CD4-positive, alpha-beta T cell treated with Interleukin-21 for 1 hour (primary cell): Measurements from ENCODE around the gene SOCS2.
"Not testable (repeated sequence)": the region's sequence is repeated elsewhere in the genome, so short reads cannot be mapped to it uniquely, and the experiment has no call there.

ENCODE experiments used
- DNase-seq: peaks from one replicate; pipeline ENCODE4 v3.0.0-alpha.2; 2020

SOCS2 gene

DNA sequence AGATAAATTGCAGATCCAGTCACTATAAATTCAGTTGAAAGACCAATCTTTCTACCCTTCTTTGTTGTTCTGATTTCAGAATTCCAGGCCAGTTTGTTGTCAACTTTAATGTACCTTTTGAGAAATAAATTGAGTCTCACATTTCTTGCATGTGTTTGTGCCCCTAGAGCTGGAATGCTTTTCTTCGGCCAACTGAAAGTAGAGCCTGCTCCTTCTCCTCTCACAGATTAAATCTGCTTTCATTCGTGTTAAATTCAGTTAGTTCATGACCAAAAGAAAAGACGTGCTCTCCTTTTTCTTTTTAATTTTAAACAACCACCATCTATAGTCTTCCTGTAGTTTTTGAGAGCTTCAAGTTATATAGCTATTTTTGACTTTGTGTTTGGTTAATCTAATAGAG is 22.9 kb downstream of the SOCS2 start:
- DNase-seq, result no peak

DNA sequence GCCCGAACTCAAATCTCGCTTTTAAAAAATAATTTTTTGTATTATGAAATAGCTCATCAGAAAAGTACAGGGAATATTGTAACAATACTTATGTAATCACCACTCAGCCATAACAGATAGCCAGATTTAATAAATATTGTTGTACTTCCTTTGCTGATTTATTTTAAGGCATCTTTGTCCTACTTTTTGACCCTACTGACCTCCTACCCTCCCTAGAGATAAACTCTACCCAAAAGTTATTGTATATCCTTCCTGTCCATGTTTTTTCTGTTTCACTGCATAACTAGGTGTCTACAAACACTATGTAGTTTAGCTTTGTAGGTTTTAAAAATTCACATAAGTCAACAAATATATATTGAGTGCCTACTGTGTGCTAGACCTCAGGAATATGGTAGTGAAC is 25.1 kb downstream of the SOCS2 start:
- DNase-seq, result no peak

DNA sequence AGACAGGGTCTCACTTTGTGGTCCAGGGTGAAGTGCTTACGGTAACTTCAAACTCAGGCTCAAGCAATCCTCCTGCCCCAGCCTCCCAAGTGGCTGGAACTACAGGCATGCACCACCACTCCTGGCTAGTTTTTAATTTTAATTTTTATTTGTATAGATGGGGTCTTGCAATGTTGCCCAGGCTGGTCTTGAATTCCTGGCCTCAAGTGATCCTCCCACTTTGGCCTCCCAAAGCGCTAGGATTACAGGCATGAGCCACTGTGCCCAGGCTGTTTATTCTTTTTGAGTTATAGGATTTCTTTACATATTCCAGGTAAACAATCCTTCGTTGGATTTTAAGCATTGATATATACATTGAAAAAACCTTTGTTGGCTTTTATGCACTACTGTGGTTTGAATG is 26.7 kb downstream of the SOCS2 start:
- DNase-seq, result no peak

DNA sequence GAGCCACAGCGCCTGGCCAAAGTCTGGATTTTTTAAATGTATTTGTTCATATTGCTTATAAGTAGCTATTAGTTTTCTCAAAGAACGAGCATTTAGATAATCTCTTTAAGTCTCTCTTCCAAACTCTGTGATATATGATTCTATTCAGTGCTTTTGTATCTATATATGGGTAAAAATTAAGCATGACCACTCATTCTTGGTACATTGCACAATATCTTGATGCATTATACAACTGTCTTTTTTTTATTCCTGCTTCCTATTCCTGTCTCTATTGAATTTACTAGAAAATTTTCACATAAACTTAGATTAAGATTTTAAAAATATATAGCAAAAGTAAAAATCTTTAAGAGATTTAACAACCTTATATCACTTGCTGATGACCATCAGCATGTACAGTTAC is 29.1 kb downstream of the SOCS2 start:
- no peak for DNase-seq

- DNase-seq, result no peak
These were observed 30.6 kb downstream of the SOCS2 start for GRCh38 chr12:93602897-93603668.

DNA sequence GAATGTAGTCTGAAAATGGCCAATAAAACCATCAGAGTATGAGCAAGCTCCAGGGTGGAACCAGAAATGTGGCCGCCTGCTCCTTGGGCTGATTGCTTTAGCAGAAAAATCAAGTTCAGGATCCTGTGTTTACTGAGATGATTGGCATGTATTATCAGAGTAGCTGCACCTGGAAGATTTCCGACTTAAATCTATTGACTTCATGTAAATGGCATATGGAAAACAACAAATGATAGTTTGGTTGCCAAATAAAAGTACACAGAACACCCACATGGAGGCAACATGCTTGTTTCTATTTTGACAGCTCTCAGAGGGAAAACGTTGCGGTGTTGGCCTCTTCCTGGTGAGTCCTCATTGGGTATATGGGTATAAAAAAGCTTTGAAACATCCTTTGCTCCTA is 31.3 kb downstream of the SOCS2 start:
- DNase-seq, result no peak

GRCh38 chr12:93608313-93608712 is 35.8 kb downstream of the SOCS2 start:
- no peak for DNase-seq

- DNase-seq, result no peak
These were observed 37.1 kb downstream of the SOCS2 start for GRCh38 chr12:93609281-93610192.

- no peak for DNase-seq
These were observed 40.3 kb downstream of the SOCS2 start for GRCh38 chr12:93612776-93613175.

DNA sequence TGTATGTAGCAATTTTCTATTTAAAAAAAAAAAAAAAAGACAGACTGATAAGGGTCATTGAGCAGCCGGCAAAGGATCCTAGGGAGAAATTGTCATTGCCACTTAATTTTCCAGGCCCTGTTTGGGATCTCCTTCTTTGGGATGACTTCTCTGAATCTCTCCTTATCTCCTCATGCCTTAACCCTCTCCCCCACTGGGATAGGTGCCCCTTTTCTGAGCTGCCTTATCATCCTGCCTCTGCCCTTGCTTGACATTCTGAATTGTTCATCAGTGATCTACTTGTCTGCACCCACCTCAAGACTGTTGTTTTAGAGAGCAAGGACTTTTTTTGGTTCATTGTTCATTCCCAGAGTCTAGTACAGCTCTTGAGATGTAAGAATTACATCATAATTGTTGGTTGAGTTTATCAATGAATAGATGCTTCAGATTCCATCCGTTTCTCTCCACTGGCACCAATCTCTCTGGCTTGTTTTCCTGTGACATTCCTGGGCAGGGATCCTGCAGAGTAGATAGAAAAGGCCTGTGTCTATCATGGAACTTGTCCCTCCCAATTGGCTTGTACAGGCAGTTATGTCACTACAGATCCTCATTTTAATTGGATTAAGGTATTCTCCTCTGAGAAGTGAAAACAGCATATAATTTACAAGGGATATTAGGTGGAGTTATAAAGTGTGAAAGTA is 42.6 kb downstream of the SOCS2 start:
- no peak for DNase-seq

DNA sequence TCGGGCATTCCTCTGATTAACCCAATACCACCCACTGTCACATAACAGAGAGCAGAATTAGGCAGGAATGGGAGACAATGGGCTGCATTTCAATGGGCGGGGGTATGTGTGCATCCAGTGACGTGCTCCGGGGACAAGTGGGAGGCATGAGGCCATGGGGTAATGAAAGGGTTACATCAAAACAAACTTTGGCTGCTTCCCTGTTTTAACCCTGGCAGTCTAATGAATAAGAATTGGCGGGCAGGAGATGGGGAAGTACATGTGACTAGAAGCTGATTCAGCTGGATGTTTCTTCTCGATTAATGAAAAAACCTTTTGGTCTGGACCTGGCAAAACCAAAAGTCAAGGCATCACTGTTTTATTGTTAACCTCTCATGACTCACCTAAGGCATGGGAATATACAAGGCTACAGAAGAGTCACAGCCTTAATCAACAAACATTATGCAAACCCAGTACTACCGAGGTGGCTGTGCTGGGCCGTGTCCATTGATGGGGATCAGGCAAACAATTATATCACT is 44.2 kb downstream of the SOCS2 start:
- DNase-seq, result no peak

GRCh38 chr12:93618891-93619410 is 46.5 kb downstream of the SOCS2 start:
- no peak for DNase-seq

DNA sequence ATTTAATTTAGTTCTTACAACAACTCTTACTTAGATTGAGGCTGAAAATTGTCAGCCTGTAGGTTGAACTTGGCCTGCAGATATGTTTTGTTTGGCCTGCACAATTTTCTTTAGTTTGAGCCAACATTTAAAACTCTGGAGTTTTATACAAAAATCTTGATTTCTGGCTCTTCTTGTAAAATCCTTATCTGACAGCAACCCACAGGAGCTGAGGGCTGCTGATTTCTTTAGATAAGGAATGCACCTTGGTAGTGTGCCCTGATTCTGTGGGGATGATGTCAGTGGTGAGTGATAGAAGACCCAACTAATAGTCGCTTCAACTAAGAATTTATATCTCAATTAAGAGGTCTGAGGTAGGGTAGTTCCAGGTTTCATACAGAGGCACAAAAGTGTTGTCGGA is 49.5 kb downstream of the SOCS2 start:
- DNase-seq, result no peak

DNA sequence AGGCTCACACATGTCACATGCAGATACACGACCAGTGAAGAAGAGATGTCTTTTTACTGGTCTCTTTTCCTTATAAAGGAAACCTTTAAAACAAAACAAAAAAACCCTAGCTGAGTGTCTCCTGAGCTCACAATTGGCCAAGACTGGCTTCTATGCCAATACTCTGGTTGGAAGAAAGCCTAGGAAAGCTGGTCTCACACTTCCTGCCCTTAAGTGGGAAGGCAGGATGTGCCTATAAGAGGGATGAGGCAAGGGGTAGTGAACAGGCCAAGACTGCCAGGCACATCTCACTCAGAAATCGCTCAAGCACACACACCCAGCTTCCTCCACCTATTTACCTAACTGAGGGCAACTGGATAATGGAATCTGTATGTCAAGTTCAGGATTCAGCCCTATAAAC is 50.0 kb downstream of the SOCS2 start:
- DNase-seq, result no peak

GRCh38 chr12:93624595-93625294 is 52.3 kb downstream of the SOCS2 start:
- no peak for DNase-seq

GRCh38 chr12:93625295-93625645 is 52.8 kb downstream of the SOCS2 start:
- not testable (repeated sequence) for DNase-seq

DNA sequence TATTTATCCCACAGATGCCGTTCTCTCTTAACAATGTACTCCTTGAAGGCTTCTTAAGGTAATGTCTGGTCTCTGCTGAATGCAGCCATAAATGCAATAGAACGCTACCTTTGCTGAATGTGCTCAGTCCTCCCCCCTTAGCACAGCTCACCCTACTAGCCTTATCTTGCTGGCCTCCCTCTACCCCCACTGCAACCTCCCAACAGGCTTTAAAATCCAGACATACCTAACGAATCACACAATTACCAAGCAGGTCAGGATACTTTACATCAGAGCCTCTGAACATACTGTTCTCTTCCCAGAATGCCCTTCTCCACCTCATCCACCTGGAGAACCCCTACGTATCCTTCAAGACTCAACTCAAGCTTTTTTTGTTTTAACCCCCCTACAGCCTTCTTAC is 53.7 kb downstream of the SOCS2 start:
- no peak for DNase-seq
